ENCODE results near the gene PDE8A. TPM values are rescaled to one million over a fixed set of nuclear protein-coding genes. Genes with fewer than 3 reads are reported as not detected.

Gene PDE8A
- total RNA-seq, 1 experiment from 2014 or later: 32.0 TPM

- Histone ChIP-seq H3K36me3 (ENCODE audit: control insufficient read depth, insufficient read depth, low read length) (no peaks in the 10 kb centered on the region), H3K4me1 (peaks cover 7% of the 10 kb centered on the region; the same call in 1 of the 2 replicates), H3K27me3 (replicated peaks; ENCODE audit: control insufficient read depth, insufficient read depth, low read length) (no peaks in the 10 kb centered on the region; the same call in 1 of the 2 replicates), H3K9me3 (no peaks in the 10 kb centered on the region), H3K4me3 (ENCODE audit: low read depth, low read length) (no peak overlapping the region)
- H3K4me3 Mint-ChIP-seq (ENCODE audit: unreplicated experiment): no peak overlapping the region
- no peaks in the 10 kb centered on the region for H3K4me1 Mint-ChIP-seq (ENCODE audit: low read depth, unreplicated experiment)
- H3K27ac Mint-ChIP-seq (ENCODE audit: unreplicated experiment): no peak overlapping the region
- no peak for DNase-seq
- no peaks in the 10 kb centered on the region for H3K27me3 Mint-ChIP-seq (ENCODE audit: insufficient read depth, unreplicated experiment)
- ChIA-PET CTCF (interaction anchor here (0.5 to 0.6 kb wide), 2 partner anchors 358 to 362 kb away, joined by 4 to 5 read pairs; no protein-coding TSS in a partner anchor), POLR2A (no interaction called here)
- H3K36me3 Mint-ChIP-seq (ENCODE audit: insufficient read depth, unreplicated experiment): no peaks in the 10 kb centered on the region
- TF ChIP-seq CTCF (IDR thresholded peaks at IDR 0.05; ENCODE audit: insufficient read depth in 1 of 2, low read depth in 1 of 2, low read length in 1 of 2, severe bottlenecking in 1 of 2, unreplicated experiment in 1 of 2): no peak
- BruUV-seq (replicated peaks): no TSS peak
- H3K9me3 Mint-ChIP-seq (ENCODE audit: unreplicated experiment): no peaks in the 10 kb centered on the region
- intact Hi-C loops (cut with micrococcal nuclease; ENCODE audit: unreplicated experiment): no loop called here
These were observed 31.6 kb upstream of the PDE8A start for GRCh38 chr15:84949845-84950569.

- Histone ChIP-seq H3K4me3 (ENCODE audit: low read depth, low read length) (no peak overlapping the region), H3K9me3 (no peaks in the 10 kb centered on the region), H3K4me1 (peaks cover 7% of the 10 kb centered on the region), H3K36me3 (ENCODE audit: control insufficient read depth, insufficient read depth, low read length) (no peaks in the 10 kb centered on the region), H3K27me3 (replicated peaks; ENCODE audit: control insufficient read depth, insufficient read depth, low read length) (no peaks in the 10 kb centered on the region; the same call in 1 of the 2 replicates)
- Mint-ChIP-seq H3K4me1 (ENCODE audit: low read depth, unreplicated experiment) (no peaks in the 10 kb centered on the region), H3K4me3 (ENCODE audit: unreplicated experiment) (no peak overlapping the region), H3K9me3 (ENCODE audit: unreplicated experiment) (no peaks in the 10 kb centered on the region), H3K36me3 (ENCODE audit: insufficient read depth, unreplicated experiment) (no peaks in the 10 kb centered on the region), H3K27me3 (ENCODE audit: insufficient read depth, unreplicated experiment) (no peaks in the 10 kb centered on the region), H3K27ac (ENCODE audit: unreplicated experiment) (no peak overlapping the region)
- no TSS peak for BruUV-seq (replicated peaks)
- ChIA-PET CTCF (interaction anchor here (0.6 kb wide), 1 partner anchor 359 kb away, joined by 5 read pairs; no protein-coding TSS in a partner anchor), POLR2A (no interaction called here)
- TF ChIP-seq CTCF (IDR thresholded peaks at IDR 0.05; ENCODE audit: insufficient read depth in 1 of 2, low read depth in 1 of 2, low read length in 1 of 2, severe bottlenecking in 1 of 2, unreplicated experiment in 1 of 2): no peak
- no peak for DNase-seq
- intact Hi-C loops (cut with micrococcal nuclease; ENCODE audit: unreplicated experiment): no loop called here
These were observed 31.0 kb upstream of the PDE8A start for GRCh38 chr15:84950570-84951111.

- no TSS peak for BruUV-seq (replicated peaks)
- Histone ChIP-seq H3K4me1 (peaks cover 11% of the 10 kb centered on the region), H3K27me3 (replicated peaks; ENCODE audit: control insufficient read depth, insufficient read depth, low read length) (no peaks in the 10 kb centered on the region; the same call in 1 of the 2 replicates), H3K4me3 (ENCODE audit: low read depth, low read length) (no peak overlapping the region), H3K36me3 (ENCODE audit: control insufficient read depth, insufficient read depth, low read length) (no peaks in the 10 kb centered on the region), H3K9me3 (no peaks in the 10 kb centered on the region)
- Mint-ChIP-seq H3K36me3 (ENCODE audit: insufficient read depth, unreplicated experiment) (no peaks in the 10 kb centered on the region), H3K4me3 (ENCODE audit: unreplicated experiment) (no peak overlapping the region), H3K27ac (ENCODE audit: unreplicated experiment) (no peak overlapping the region), H3K27me3 (ENCODE audit: insufficient read depth, unreplicated experiment) (no peaks in the 10 kb centered on the region), H3K4me1 (ENCODE audit: low read depth, unreplicated experiment) (no peaks in the 10 kb centered on the region), H3K9me3 (ENCODE audit: unreplicated experiment) (no peaks in the 10 kb centered on the region)
- POLR2A ChIA-PET: no interaction called here
- TF ChIP-seq CTCF (IDR thresholded peaks at IDR 0.05; ENCODE audit: insufficient read depth in 1 of 2, low read depth in 1 of 2, low read length in 1 of 2, severe bottlenecking in 1 of 2, unreplicated experiment in 1 of 2): no peak
- intact Hi-C loops (cut with micrococcal nuclease; ENCODE audit: unreplicated experiment): no loop called here
- DNase-seq: no peak
- CTCF ChIA-PET: no interaction called here
These were observed 29.9 kb upstream of the PDE8A start for GRCh38 chr15:84951736-84952135.
